HepG2 (cell line): Measurements from ENCODE around the gene MARS1. TPM values are rescaled to one million over a fixed set of nuclear protein-coding genes. Genes with fewer than 3 reads are reported as not detected.

ENCODE experiments used
- CEBPG ChIP-seq: IDR thresholded peaks from 2 replicates; pipeline ENCODE4 v1.6.1; 2016
- GATAD1 ChIP-seq: IDR thresholded peaks from 2 replicates; pipeline ENCODE4 v1.6.1; 2016; ENCODE audit warnings: missing genetic modification reagents, missing compliant biosample characterization
- HCFC1 ChIP-seq: fragments of 150-350 bp; IDR thresholded peaks from 2 replicates; pipeline ENCODE4 v1.6.1; 2014; ENCODE audit warnings: low read depth, low read length
- NR2F1 ChIP-seq, 2 experiments: fragments of 450-650 bp in 1 of 2; formaldehyde crosslinking in 1 of 2; IDR thresholded peaks; 2 replicates each; pipeline versions ENCODE4 v1.5.0 to v1.6.1; 2016 to 2020; ENCODE audit warnings: mild to moderate bottlenecking in 1 of 2, missing compliant biosample characterization in 1 of 2, missing genetic modification reagents in 1 of 2, moderate library complexity in 1 of 2
- U2AF1 ChIP-seq: fragments of 200-400 bp; formaldehyde crosslinking; optimal IDR thresholded peaks from 2 replicates; pipeline ENCODE3; 2017; ENCODE audit warnings: mild to moderate bottlenecking, low read depth, low read length
- ZBTB39 ChIP-seq: sonication (generic); formaldehyde crosslinking; IDR thresholded peaks from 2 replicates; pipeline ENCODE4 v1.5.0; 2020; ENCODE audit warnings: missing genetic modification reagents
- ZFP1 ChIP-seq: IDR thresholded peaks from 2 replicates; pipeline ENCODE4 v1.6.1; 2016
- ZGPAT ChIP-seq: IDR thresholded peaks from 2 replicates; pipeline ENCODE4 v1.6.1; 2016; ENCODE audit warnings: mild to moderate bottlenecking
- ZNF329 ChIP-seq: sonication (generic); formaldehyde crosslinking; IDR thresholded peaks from 2 replicates; pipeline ENCODE4 v1.9.0; 2021; ENCODE audit warnings: low read depth, mild to moderate bottlenecking, missing genetic modification reagents
- ZNF432 ChIP-seq: sonication (generic); formaldehyde crosslinking; IDR thresholded peaks from 2 replicates; pipeline ENCODE4 v1.5.0; 2020; ENCODE audit warnings: missing genetic modification reagents, mild to moderate bottlenecking, borderline replicate concordance
- ZNF501 ChIP-seq: sonication (generic); formaldehyde crosslinking; IDR thresholded peaks from 2 replicates; pipeline ENCODE4 v1.5.1; 2020; ENCODE audit warnings: mild to moderate bottlenecking, moderate library complexity, missing genetic modification reagents
- ZNF776 ChIP-seq: sonication (generic); formaldehyde crosslinking; IDR thresholded peaks from 2 replicates; pipeline ENCODE4 v1.4.0; 2020; ENCODE audit warnings: mild to moderate bottlenecking, missing genetic modification reagents
- polyA plus RNA-seq, 8 experiments: library from polyadenylated mRNA; depleted of rRNA in 3 of 8; stranded (reverse) in 7 of 8; unstranded in 1 of 8; fragments of >200 nt; fragmentation: Illumina TruSeq in 4 of 8; extraction: Trizol in 4 of 8; gene quantifications; 2 replicates each; pipeline versions ENCODE4 v1.2.1 to v1.2.3, GENCODE V29; 2011 to 2016; ENCODE audit warnings: low read depth in 4 of 8, missing spikeins in 1 of 8, mixed read lengths in 1 of 8; ENCODE audit not compliant: insufficient read depth in 1 of 8
- total RNA-seq, 5 experiments: library from RNA; depleted of rRNA; stranded (reverse); fragments of >200 nt; fragmentation: Illumina TruSeq; extraction: Trizol; gene quantifications; 2 replicates each; pipeline ENCODE4 v1.2.3, GENCODE V29; 2016; ENCODE audit warnings: low read depth in 1 of 5
- TF ChIP-seq, protein P1 (sequence below): IDR thresholded peaks from 2 replicates; pipeline ENCODE4 v1.4.0; 2020; ENCODE audit warnings: mild to moderate bottlenecking, missing genetic modification reagents
- TF ChIP-seq, protein P2 (sequence below): sonication (generic); formaldehyde crosslinking; IDR thresholded peaks from 2 replicates; pipeline ENCODE4 v1.8.1; 2023; ENCODE audit warnings: mild to moderate bottlenecking, missing genetic modification reagents
- TF ChIP-seq, protein P3 (sequence below): conservative IDR thresholded peaks from 2 replicates; pipeline ENCODE4 v1.6.1; 2018; ENCODE audit warnings: missing genetic modification reagents

MARS1 gene
- total and polyA plus RNA-seq, 2 of the 13 experiments (the other 11 are each of a cell fraction or from before 2014, with no cell fraction given), result 115 to 181 TPM

GRCh38 chr12:57547288-57548012 is 59.6 kb downstream of the MARS1 start (continued):
- TF ChIP-seq GATAD1, result no peak; the same call in 1 of the 2 replicates
- TF ChIP-seq ZNF501, result no peak
- TF ChIP-seq CEBPG, result peak; percentile 75
- TF ChIP-seq U2AF1, result no peak
- TF ChIP-seq, protein P1, sequence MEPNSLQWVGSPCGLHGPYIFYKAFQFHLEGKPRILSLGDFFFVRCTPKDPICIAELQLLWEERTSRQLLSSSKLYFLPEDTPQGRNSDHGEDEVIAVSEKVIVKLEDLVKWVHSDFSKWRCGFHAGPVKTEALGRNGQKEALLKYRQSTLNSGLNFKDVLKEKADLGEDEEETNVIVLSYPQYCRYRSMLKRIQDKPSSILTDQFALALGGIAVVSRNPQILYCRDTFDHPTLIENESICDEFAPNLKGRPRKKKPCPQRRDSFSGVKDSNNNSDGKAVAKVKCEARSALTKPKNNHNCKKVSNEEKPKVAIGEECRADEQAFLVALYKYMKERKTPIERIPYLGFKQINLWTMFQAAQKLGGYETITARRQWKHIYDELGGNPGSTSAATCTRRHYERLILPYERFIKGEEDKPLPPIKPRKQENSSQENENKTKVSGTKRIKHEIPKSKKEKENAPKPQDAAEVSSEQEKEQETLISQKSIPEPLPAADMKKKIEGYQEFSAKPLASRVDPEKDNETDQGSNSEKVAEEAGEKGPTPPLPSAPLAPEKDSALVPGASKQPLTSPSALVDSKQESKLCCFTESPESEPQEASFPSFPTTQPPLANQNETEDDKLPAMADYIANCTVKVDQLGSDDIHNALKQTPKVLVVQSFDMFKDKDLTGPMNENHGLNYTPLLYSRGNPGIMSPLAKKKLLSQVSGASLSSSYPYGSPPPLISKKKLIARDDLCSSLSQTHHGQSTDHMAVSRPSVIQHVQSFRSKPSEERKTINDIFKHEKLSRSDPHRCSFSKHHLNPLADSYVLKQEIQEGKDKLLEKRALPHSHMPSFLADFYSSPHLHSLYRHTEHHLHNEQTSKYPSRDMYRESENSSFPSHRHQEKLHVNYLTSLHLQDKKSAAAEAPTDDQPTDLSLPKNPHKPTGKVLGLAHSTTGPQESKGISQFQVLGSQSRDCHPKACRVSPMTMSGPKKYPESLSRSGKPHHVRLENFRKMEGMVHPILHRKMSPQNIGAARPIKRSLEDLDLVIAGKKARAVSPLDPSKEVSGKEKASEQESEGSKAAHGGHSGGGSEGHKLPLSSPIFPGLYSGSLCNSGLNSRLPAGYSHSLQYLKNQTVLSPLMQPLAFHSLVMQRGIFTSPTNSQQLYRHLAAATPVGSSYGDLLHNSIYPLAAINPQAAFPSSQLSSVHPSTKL (CRISPR knock-in tag), result no peak
- TF ChIP-seq, protein P2, sequence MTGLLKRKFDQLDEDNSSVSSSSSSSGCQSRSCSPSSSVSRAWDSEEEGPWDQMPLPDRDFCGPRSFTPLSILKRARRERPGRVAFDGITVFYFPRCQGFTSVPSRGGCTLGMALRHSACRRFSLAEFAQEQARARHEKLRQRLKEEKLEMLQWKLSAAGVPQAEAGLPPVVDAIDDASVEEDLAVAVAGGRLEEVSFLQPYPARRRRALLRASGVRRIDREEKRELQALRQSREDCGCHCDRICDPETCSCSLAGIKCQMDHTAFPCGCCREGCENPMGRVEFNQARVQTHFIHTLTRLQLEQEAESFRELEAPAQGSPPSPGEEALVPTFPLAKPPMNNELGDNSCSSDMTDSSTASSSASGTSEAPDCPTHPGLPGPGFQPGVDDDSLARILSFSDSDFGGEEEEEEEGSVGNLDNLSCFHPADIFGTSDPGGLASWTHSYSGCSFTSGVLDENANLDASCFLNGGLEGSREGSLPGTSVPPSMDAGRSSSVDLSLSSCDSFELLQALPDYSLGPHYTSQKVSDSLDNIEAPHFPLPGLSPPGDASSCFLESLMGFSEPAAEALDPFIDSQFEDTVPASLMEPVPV, result no peak
- no peak for TF ChIP-seq ZNF329 (CRISPR knock-in tag)
- TF ChIP-seq ZFP1 (CRISPR knock-in tag), result no peak
- TF ChIP-seq HCFC1, result peak; percentile 89
- TF ChIP-seq ZNF776 (CRISPR knock-in tag), result no peak
- TF ChIP-seq NR2F1 (CRISPR knock-in tag; IDR thresholded peaks at IDR 0.05), result no peak
- TF ChIP-seq ZGPAT (CRISPR knock-in tag), result no peak
- no peak for TF ChIP-seq ZNF432 (CRISPR knock-in tag)
- TF ChIP-seq, protein P3, sequence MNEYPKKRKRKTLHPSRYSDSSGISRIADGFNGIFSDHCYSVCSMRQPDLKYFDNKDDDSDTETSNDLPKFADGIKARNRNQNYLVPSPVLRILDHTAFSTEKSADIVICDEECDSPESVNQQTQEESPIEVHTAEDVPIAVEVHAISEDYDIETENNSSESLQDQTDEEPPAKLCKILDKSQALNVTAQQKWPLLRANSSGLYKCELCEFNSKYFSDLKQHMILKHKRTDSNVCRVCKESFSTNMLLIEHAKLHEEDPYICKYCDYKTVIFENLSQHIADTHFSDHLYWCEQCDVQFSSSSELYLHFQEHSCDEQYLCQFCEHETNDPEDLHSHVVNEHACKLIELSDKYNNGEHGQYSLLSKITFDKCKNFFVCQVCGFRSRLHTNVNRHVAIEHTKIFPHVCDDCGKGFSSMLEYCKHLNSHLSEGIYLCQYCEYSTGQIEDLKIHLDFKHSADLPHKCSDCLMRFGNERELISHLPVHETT (CRISPR knock-in tag), result no peak
- TF ChIP-seq ZBTB39 (CRISPR knock-in tag), result no peak
